ENCODE results near the gene KRTAP12-1. TPM values are rescaled to one million over a fixed set of nuclear protein-coding genes. Genes with fewer than 3 reads are reported as not detected.

The KRTAP12-1 gene
- total RNA-seq, 4 donors from 2014 or later, result not detected

GRCh38 chr21:44716984-44717383 is 35.0 kb upstream of the KRTAP12-1 start:
- no peak for DNase-seq
- no peak for TF ChIP-seq POLR2A (IDR thresholded peaks at IDR 0.05)
- no peak for TF ChIP-seq CTCF (IDR thresholded peaks at IDR 0.05)
- peaks cover 0 to 3% (median 0%) of the 10 kb centered on the region in 4 donors for H3K4me1 ChIP-seq
- no peak overlapping the region for H3K4me3 ChIP-seq
- H3K27me3 ChIP-seq, result peaks cover 0 to 6% of the 10 kb centered on the region in 2 donors
- H3K36me3 ChIP-seq, result no peaks in the 10 kb centered on the region
- no peaks in the 10 kb centered on the region for H3K9me3 ChIP-seq
- no peak overlapping the region for H3K27ac ChIP-seq

DNA sequence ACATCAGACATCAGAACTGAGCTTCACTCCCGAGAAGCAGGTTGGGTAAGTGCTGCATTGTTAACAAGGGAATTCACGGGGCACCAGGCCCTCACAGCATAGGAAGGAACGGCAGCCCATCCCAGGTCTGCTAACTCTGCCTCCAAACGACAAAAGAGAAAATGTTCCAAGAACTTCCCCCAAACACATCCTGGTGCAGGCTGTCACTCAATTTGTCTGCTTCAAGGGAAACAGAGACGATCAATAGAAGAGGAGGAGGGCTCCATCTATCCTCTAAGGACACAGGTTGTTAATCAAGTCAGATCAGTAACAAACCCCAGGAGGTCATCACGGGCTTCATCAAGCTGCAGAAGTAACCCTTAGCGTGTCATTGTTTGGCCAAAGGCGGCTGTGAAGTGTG is 32.9 kb upstream of the KRTAP12-1 start:
- no peak overlapping the region for H3K4me3 ChIP-seq
- H3K36me3 ChIP-seq, result no peaks in the 10 kb centered on the region
- H3K4me1 ChIP-seq, result peaks cover 0 to 15% (median 0%) of the 10 kb centered on the region in 4 donors
- DNase-seq, result peak in 1 of 3 donors; percentile 13
- H3K27ac ChIP-seq, result no peak overlapping the region
- TF ChIP-seq CTCF (IDR thresholded peaks at IDR 0.05), result no peak
- no peak for TF ChIP-seq POLR2A (IDR thresholded peaks at IDR 0.05)
- H3K27me3 ChIP-seq, result peaks cover 0 to 19% of the 10 kb centered on the region in 2 donors
- no peaks in the 10 kb centered on the region for H3K9me3 ChIP-seq

GRCh38 chr21:44713846-44714245 is 31.9 kb upstream of the KRTAP12-1 start:
- no peak overlapping the region for H3K4me3 ChIP-seq
- peak in 1 of 3 donors; percentile 42 for DNase-seq
- no peaks in the 10 kb centered on the region for H3K36me3 ChIP-seq
- TF ChIP-seq CTCF (IDR thresholded peaks at IDR 0.05), result no peak
- TF ChIP-seq POLR2A (IDR thresholded peaks at IDR 0.05), result no peak
- no peaks in the 10 kb centered on the region for H3K9me3 ChIP-seq
- H3K27ac ChIP-seq, result no peak overlapping the region
- peaks cover 0 to 15% (median 0%) of the 10 kb centered on the region in 4 donors for H3K4me1 ChIP-seq
- peaks cover 0 to 19% of the 10 kb centered on the region in 2 donors for H3K27me3 ChIP-seq

DNA sequence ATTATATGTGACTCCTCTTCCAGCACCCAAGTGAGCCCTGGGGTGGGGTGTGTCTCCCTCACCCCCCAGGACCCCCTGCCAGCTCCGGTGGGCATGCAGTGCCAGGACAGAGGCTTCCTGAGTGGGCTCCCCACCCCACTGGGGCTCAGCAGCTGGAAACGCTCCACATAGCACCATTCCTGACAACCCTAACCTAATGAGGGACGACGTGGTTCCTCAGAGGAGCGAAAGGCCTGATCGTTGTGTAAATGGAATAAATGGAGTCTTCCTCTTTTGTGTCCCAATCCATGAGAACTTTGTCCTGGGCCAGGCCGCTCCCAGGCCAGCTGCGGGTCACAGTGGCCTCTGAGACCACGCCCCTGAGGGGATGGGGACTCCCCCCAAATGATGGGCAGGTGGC is 31.2 kb upstream of the KRTAP12-1 start:
- no peak for TF ChIP-seq CTCF (IDR thresholded peaks at IDR 0.05)
- no peak for TF ChIP-seq POLR2A (IDR thresholded peaks at IDR 0.05)
- no peaks in the 10 kb centered on the region for H3K36me3 ChIP-seq

GRCh38 chr21:44712203-44713028 is 30.5 kb upstream of the KRTAP12-1 start:
- peaks cover 0 to 15% (median 0%) of the 10 kb centered on the region in 4 donors for H3K4me1 ChIP-seq
- no peak overlapping the region for H3K27ac ChIP-seq
- peaks cover 0 to 24% of the 10 kb centered on the region in 2 donors for H3K27me3 ChIP-seq
- DNase-seq, result peak in 1 of 3 donors; percentile 36
- H3K9me3 ChIP-seq, result no peaks in the 10 kb centered on the region
- no peak for TF ChIP-seq CTCF (IDR thresholded peaks at IDR 0.05)
- TF ChIP-seq POLR2A (IDR thresholded peaks at IDR 0.05), result no peak
- H3K4me3 ChIP-seq, result no peak overlapping the region
- no peaks in the 10 kb centered on the region for H3K36me3 ChIP-seq

More for the DNA sequence above, 31.2 kb upstream of the KRTAP12-1 start:
- Histone ChIP-seq H3K4me1 (peaks cover 0 to 15% (median 0%) of the 10 kb centered on the region in 4 donors), H3K27ac (no peak overlapping the region), H3K27me3 (peaks cover 0 to 24% of the 10 kb centered on the region in 2 donors), H3K9me3 (no peaks in the 10 kb centered on the region), H3K4me3 (no peak overlapping the region)
- peak in 2 of 3 donors; percentile 27 to 36 for DNase-seq

Measured in Peyer's patch (tissue), 4 donors.